ENCODE results near the gene LYRM4. TPM values are rescaled to one million over a fixed set of nuclear protein-coding genes. Genes with fewer than 3 reads are reported as not detected.
A peak's percentile ranks its signal among the peaks of the same experiment; 100 is the strongest.

LYRM4 gene
- total RNA-seq, 1 donor, result 16.6 TPM

DNA sequence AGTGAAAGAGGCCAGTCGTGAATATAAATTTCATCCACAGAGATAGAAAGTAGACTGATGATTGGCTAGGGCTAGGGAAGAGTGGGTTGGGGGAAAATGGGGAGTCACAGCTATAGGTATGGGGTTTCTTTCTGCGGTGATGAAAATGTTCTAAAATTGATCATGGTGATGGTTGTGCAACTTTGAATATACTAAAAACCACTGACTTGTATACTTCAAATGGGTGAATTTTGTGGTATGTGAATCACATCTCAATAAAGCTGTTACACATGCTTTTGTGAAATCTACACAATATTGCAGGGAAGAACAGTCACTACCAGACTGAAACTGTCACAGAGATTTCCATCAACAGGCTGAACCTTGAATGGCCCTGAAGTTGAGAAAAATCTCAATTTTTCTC lies 61.5 kb downstream of the LYRM4 start:
- peaks cover 13% of the 10 kb centered on the region for H3K4me1 ChIP-seq (ENCODE audit: insufficient read depth, low read length)
- no peaks in the 10 kb centered on the region for H3K79me2 ChIP-seq (ENCODE audit: insufficient read depth, low read length)
- DNase-seq (ENCODE audit: insufficient read length, low spot score, missing footprints), result no peak
- H3K9me3 ChIP-seq (ENCODE audit: low read depth, low read length), result no peaks in the 10 kb centered on the region
- H2AFZ ChIP-seq (ENCODE audit: low read length), result no peak overlapping the region
- peaks cover 3% of the 10 kb centered on the region for H4K20me1 ChIP-seq (ENCODE audit: insufficient read depth, low read length)
- no peak overlapping the region for H3K4me3 ChIP-seq (ENCODE audit: insufficient read depth, low read length)
- no peak overlapping the region for H3K4me2 ChIP-seq (ENCODE audit: insufficient read depth, low read length)
- TF ChIP-seq, protein P1, sequence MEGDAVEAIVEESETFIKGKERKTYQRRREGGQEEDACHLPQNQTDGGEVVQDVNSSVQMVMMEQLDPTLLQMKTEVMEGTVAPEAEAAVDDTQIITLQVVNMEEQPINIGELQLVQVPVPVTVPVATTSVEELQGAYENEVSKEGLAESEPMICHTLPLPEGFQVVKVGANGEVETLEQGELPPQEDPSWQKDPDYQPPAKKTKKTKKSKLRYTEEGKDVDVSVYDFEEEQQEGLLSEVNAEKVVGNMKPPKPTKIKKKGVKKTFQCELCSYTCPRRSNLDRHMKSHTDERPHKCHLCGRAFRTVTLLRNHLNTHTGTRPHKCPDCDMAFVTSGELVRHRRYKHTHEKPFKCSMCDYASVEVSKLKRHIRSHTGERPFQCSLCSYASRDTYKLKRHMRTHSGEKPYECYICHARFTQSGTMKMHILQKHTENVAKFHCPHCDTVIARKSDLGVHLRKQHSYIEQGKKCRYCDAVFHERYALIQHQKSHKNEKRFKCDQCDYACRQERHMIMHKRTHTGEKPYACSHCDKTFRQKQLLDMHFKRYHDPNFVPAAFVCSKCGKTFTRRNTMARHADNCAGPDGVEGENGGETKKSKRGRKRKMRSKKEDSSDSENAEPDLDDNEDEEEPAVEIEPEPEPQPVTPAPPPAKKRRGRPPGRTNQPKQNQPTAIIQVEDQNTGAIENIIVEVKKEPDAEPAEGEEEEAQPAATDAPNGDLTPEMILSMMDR (IDR thresholded peaks at IDR 0.05; ENCODE audit: extremely low read depth, low read depth, low read length), result no peak
- no peak overlapping the region for H3K27ac ChIP-seq (ENCODE audit: low read depth, low read length)
- no peaks in the 10 kb centered on the region for H3K36me3 ChIP-seq (ENCODE audit: insufficient read depth, low read length)
- no peaks in the 10 kb centered on the region for H3K27me3 ChIP-seq (ENCODE audit: insufficient read depth, low read length)

DNA sequence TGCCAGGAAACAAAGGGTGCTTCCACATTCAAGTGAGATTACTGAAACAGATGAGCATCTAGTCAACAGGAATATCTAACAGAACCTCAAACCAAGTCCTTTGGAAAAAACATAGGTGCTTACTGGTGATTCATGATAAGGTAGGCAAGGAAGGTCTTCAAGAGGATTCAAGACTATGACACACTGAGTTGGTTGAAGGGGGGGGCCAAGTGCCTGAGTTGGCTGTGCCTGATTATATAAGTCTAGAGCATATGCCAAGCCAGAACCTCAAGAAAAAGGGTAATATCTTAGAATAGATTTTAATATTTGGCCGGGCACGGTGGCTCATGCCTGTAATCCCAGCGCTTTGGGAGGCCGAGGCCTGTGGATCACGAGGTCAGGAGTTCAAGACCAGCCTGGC lies 63.7 kb downstream of the LYRM4 start:
- Histone ChIP-seq H4K20me1 (ENCODE audit: insufficient read depth, low read length) (peaks cover 3% of the 10 kb centered on the region), H3K4me1 (ENCODE audit: insufficient read depth, low read length) (peaks cover 13% of the 10 kb centered on the region), H3K4me2 (ENCODE audit: insufficient read depth, low read length) (no peak overlapping the region), H3K4me3 (ENCODE audit: insufficient read depth, low read length) (no peak overlapping the region), H3K27me3 (ENCODE audit: insufficient read depth, low read length) (no peaks in the 10 kb centered on the region), H3K79me2 (ENCODE audit: insufficient read depth, low read length) (no peaks in the 10 kb centered on the region), H2AFZ (ENCODE audit: low read length) (no peak overlapping the region), H3K27ac (ENCODE audit: low read depth, low read length) (no peak overlapping the region), H3K36me3 (ENCODE audit: insufficient read depth, low read length) (no peaks in the 10 kb centered on the region), H3K9me3 (ENCODE audit: low read depth, low read length) (no peaks in the 10 kb centered on the region)
- TF ChIP-seq, protein P1 (IDR thresholded peaks at IDR 0.05; ENCODE audit: extremely low read depth, low read depth, low read length), result no peak
- no peak for DNase-seq (ENCODE audit: insufficient read length, low spot score, missing footprints)

DNA sequence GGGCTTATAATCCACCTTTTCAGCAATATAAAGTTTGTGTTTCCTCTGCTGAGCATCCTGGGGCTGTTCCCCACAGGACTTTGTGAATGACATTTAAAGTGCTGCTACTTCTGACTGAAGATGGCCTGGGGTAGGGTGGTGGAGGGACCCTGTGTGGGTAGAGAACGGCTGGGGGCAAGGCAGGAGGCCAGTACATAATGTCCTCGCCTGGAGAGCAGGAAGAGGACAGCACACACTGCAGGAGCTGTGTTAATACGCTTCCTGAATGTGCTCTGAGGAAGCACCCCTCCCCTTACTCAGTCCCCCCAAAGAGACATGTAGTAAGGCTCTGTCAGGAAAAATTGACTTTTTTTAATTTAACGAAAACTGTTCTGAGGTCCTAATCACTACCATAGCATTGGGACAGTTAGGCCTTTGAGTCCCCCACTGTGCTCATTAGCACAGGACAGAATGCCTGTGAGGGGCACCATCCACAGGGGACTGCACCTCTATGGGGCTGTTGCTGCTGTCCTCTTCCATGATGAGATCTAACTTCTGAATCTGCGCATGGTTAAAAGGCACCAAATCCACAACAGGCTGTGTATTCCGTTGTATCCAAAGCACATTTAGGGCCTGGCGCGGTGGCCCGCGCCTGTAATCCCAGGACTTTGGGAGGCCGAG lies 68.5 kb downstream of the LYRM4 start:
- H4K20me1 ChIP-seq (ENCODE audit: insufficient read depth, low read length), result no peaks in the 10 kb centered on the region
- H3K4me1 ChIP-seq (ENCODE audit: insufficient read depth, low read length), result peaks cover 16% of the 10 kb centered on the region
- no peak overlapping the region for H3K4me2 ChIP-seq (ENCODE audit: insufficient read depth, low read length)
- no peaks in the 10 kb centered on the region for H3K9me3 ChIP-seq (ENCODE audit: low read depth, low read length)
- DNase-seq (ENCODE audit: insufficient read length, low spot score, missing footprints), result no peak
- H3K36me3 ChIP-seq (ENCODE audit: insufficient read depth, low read length), result no peaks in the 10 kb centered on the region
- no peak overlapping the region for H3K4me3 ChIP-seq (ENCODE audit: insufficient read depth, low read length)
- H3K27ac ChIP-seq (ENCODE audit: low read depth, low read length), result peak overlapping the region; percentile 89
- no peaks in the 10 kb centered on the region for H3K27me3 ChIP-seq (ENCODE audit: insufficient read depth, low read length)
- TF ChIP-seq, protein P1 (IDR thresholded peaks at IDR 0.05; ENCODE audit: extremely low read depth, low read depth, low read length), result no peak
- no peak overlapping the region for H2AFZ ChIP-seq (ENCODE audit: low read length)
- no peaks in the 10 kb centered on the region for H3K79me2 ChIP-seq (ENCODE audit: insufficient read depth, low read length)

DNA sequence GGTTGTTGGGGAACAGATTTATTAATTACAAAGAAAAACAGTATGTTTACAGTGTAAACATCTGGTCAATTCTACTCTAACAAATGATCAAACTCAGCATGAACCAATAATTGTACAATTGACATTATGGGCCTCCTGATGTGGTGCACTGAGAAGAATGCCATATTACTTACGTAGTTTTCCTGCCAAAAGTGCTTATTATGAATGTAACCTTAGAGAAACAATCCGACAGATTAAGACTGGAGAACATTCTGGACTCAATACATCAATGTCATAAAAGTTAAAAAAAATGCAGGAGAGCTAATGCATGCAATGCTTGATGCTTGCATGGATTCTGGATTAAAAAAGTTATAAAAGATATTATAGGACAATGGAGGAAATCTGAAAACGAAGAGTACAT lies 69.0 kb downstream of the LYRM4 start:
- Histone ChIP-seq H3K4me1 (ENCODE audit: insufficient read depth, low read length) (peaks cover 16% of the 10 kb centered on the region), H4K20me1 (ENCODE audit: insufficient read depth, low read length) (no peaks in the 10 kb centered on the region), H2AFZ (ENCODE audit: low read length) (no peak overlapping the region), H3K27ac (ENCODE audit: low read depth, low read length) (peak overlapping the region; percentile 89), H3K36me3 (ENCODE audit: insufficient read depth, low read length) (no peaks in the 10 kb centered on the region), H3K79me2 (ENCODE audit: insufficient read depth, low read length) (no peaks in the 10 kb centered on the region), H3K4me3 (ENCODE audit: insufficient read depth, low read length) (no peak overlapping the region), H3K9me3 (ENCODE audit: low read depth, low read length) (no peaks in the 10 kb centered on the region), H3K27me3 (ENCODE audit: insufficient read depth, low read length) (no peaks in the 10 kb centered on the region), H3K4me2 (ENCODE audit: insufficient read depth, low read length) (no peak overlapping the region)
- no peak for DNase-seq (ENCODE audit: insufficient read length, low spot score, missing footprints)
- TF ChIP-seq, protein P1 (IDR thresholded peaks at IDR 0.05; ENCODE audit: extremely low read depth, low read depth, low read length), result no peak
